ENCODE measurements around the gene TUBB6.

The TUBB6 gene

GRCh38 chr18:12338382-12338781 lies 30.3 kb downstream of the TUBB6 start:
- no peak for DNase-seq (ENCODE audit: low read depth in 3 of 3)

- no peak for DNase-seq (ENCODE audit: low read depth in 3 of 3)
Measured at GRCh38 chr18:12340945-12341660, 33.1 kb downstream of the TUBB6 start.

GRCh38 chr18:12342661-12343060 lies 34.6 kb downstream of the TUBB6 start:
- DNase-seq (ENCODE audit: low read depth in 3 of 3): no peak

GRCh38 chr18:12345491-12346239 lies 37.6 kb downstream of the TUBB6 start:
- DNase-seq (ENCODE audit: low read depth in 3 of 3): no peak

- DNase-seq (ENCODE audit: low read depth in 3 of 3): no peak
Measured at GRCh38 chr18:12346240-12346565, 38.2 kb downstream of the TUBB6 start.

- DNase-seq (ENCODE audit: low read depth in 3 of 3): no peak
Measured at GRCh38 chr18:12347895-12348294, 39.9 kb downstream of the TUBB6 start.

GRCh38 chr18:12352188-12352587 lies 44.1 kb downstream of the TUBB6 start:
- no peak for DNase-seq (ENCODE audit: low read depth in 3 of 3)

GRCh38 chr18:12359515-12359927 lies 51.5 kb downstream of the TUBB6 start:
- DNase-seq (ENCODE audit: low read depth in 3 of 3): no peak

GRCh38 chr18:12361770-12362378 lies 53.8 kb downstream of the TUBB6 start:
- no peak for DNase-seq (ENCODE audit: low read depth in 3 of 3)

GRCh38 chr18:12362473-12363174 lies 54.6 kb downstream of the TUBB6 start:
- DNase-seq (ENCODE audit: low read depth in 3 of 3): no peak

- no peak for DNase-seq (ENCODE audit: low read depth in 3 of 3)
Measured at GRCh38 chr18:12366379-12366778, 58.3 kb downstream of the TUBB6 start.

- DNase-seq (ENCODE audit: low read depth in 3 of 3): no peak
Measured at GRCh38 chr18:12366784-12367183, 58.7 kb downstream of the TUBB6 start.

- DNase-seq (ENCODE audit: low read depth in 3 of 3): no peak
Measured at GRCh38 chr18:12369211-12369610, 61.2 kb downstream of the TUBB6 start.

- DNase-seq (ENCODE audit: low read depth in 3 of 3): no peak
Measured at GRCh38 chr18:12371590-12371989, 63.5 kb downstream of the TUBB6 start.

GRCh38 chr18:12372406-12372805 lies 64.4 kb downstream of the TUBB6 start:
- DNase-seq (ENCODE audit: low read depth in 3 of 3): no peak

GRCh38 chr18:12373116-12373770 lies 65.2 kb downstream of the TUBB6 start:
- DNase-seq (ENCODE audit: low read depth in 3 of 3): no peak

- DNase-seq (ENCODE audit: low read depth in 3 of 3): no peak
Measured at GRCh38 chr18:12373771-12374116, 65.7 kb downstream of the TUBB6 start.

- no peak for DNase-seq (ENCODE audit: low read depth in 3 of 3)
Measured at GRCh38 chr18:12374401-12374800, 66.4 kb downstream of the TUBB6 start.

Data from stimulated activated CD4-positive, alpha-beta T cell treated with anti-CD3 and anti-CD28 coated beads, TNF-alpha, amount 100 ng/mL, for 24 hours (primary cell).